WTC11 (cell line): ENCODE measurements around the gene GATA2. TPM values are rescaled to one million over a fixed set of nuclear protein-coding genes. Genes with fewer than 3 reads are reported as not detected.

Experiments used
- ATAC-seq: fragments of 200-7000 bp; cut with Tn5 transposase; 2 replicates; pipeline ENCODE4 v1.10.0; 2021; ENCODE audit warnings: mild to moderate bottlenecking, moderate library complexity
- CTCF ChIA-PET: fragments of 300-600 bp; sonication (Branson Sonifier 250); formaldehyde crosslinking; loops from one replicate; lab custom pipeline; 2021; ENCODE audit warnings: antibody characterized with exemption; lab: Charles Lee
- POLR2A ChIA-PET: fragments of 350-600 bp; sonication (Branson Sonifier 250); formaldehyde crosslinking; loops from one replicate; lab custom pipeline; 2021; ENCODE audit warnings: antibody characterized with exemption; lab: Charles Lee
- DNase-seq: peaks from one replicate; pipeline ENCODE4 v3.0.0; 2021; ENCODE audit warnings: low spot score
- H3K27ac Mint-ChIP-seq: 2 replicates; pipeline ENCODE4 v1.8.0; 2021; ENCODE audit warnings: mixed read lengths
- H3K27me3 Mint-ChIP-seq: 2 replicates; pipeline ENCODE4 v1.8.0; 2021; ENCODE audit warnings: low read depth, mild to moderate bottlenecking, moderate library complexity, mixed read lengths
- H3K36me3 Mint-ChIP-seq: 2 replicates; pipeline ENCODE4 v1.8.0; 2021; ENCODE audit warnings: mixed read lengths
- H3K4me1 Mint-ChIP-seq: 2 replicates; pipeline ENCODE4 v1.8.0; 2022; ENCODE audit warnings: mixed read lengths
- H3K4me3 Mint-ChIP-seq: 2 replicates; pipeline ENCODE4 v1.8.0; 2021; ENCODE audit warnings: mild to moderate bottlenecking, moderate library complexity, mixed read lengths
- H3K9me3 Mint-ChIP-seq: 2 replicates; pipeline ENCODE4 v1.8.0; 2021; ENCODE audit warnings: mixed read lengths
- AFF4 ChIP-seq: sonication (generic); formaldehyde crosslinking; IDR thresholded peaks from 2 replicates; pipeline ENCODE4 v1.8.1; 2023; ENCODE audit warnings: mild to moderate bottlenecking, missing genetic modification reagents, borderline replicate concordance
- ARID4B ChIP-seq: sonication (generic); formaldehyde crosslinking; IDR thresholded peaks from 2 replicates; pipeline ENCODE4 v1.8.0; 2023; ENCODE audit warnings: missing genetic modification reagents, mild to moderate bottlenecking, borderline replicate concordance
- ATF6 ChIP-seq: sonication (generic); formaldehyde crosslinking; IDR thresholded peaks from 2 replicates; pipeline ENCODE4 v1.8.1; 2023; ENCODE audit warnings: mild to moderate bottlenecking, missing genetic modification reagents
- RELA ChIP-seq: sonication (generic); formaldehyde crosslinking; IDR thresholded peaks from 2 replicates; pipeline ENCODE4 v1.8.1; 2022; ENCODE audit warnings: missing genetic modification reagents, mild to moderate bottlenecking, borderline replicate concordance
- RORB ChIP-seq: fragments of 250-450 bp; sonication (Bioruptor Pico); IDR thresholded peaks from 2 replicates; pipeline ENCODE4 v1.9.0; 2021; ENCODE audit warnings: mild to moderate bottlenecking
- STAT6 ChIP-seq: sonication (generic); formaldehyde crosslinking; conservative IDR thresholded peaks from 2 replicates; pipeline ENCODE4 v1.8.1; 2023; ENCODE audit warnings: mild to moderate bottlenecking, low read depth, missing genetic modification reagents, moderate library complexity
- ZBTB43 ChIP-seq: sonication (generic); formaldehyde crosslinking; IDR thresholded peaks from 2 replicates; pipeline ENCODE4 v1.8.1; 2023; ENCODE audit warnings: mild to moderate bottlenecking, missing genetic modification reagents
- ZNF263 ChIP-seq: sonication (generic); formaldehyde crosslinking; IDR thresholded peaks from 2 replicates; pipeline ENCODE4 v1.8.1; 2022; ENCODE audit warnings: low read depth, mild to moderate bottlenecking, moderate library complexity, missing genetic modification reagents
- ZNF512 ChIP-seq: sonication (generic); formaldehyde crosslinking; IDR thresholded peaks from 2 replicates; pipeline ENCODE4 v1.8.1; 2022; ENCODE audit warnings: missing genetic modification reagents, borderline replicate concordance
- total RNA-seq: library from RNA; stranded (reverse); gene quantifications from 3 replicates; pipeline ENCODE4 v1.2.3, GENCODE V29; 2021
- TF ChIP-seq, protein P1 (sequence below): sonication (generic); formaldehyde crosslinking; IDR thresholded peaks from 2 replicates; pipeline ENCODE4 v1.8.1; 2022; ENCODE audit warnings: mild to moderate bottlenecking, moderate library complexity, missing genetic modification reagents
- TF ChIP-seq, protein P2 (sequence below): fragments of 250-450 bp; sonication (Bioruptor Pico); IDR thresholded peaks from 2 replicates; pipeline ENCODE4 v1.9.0; 2021; ENCODE audit warnings: mild to moderate bottlenecking, borderline replicate concordance

GATA2 gene
- total RNA-seq, 1 experiment from 2014 or later: 1.6 TPM

DNA sequence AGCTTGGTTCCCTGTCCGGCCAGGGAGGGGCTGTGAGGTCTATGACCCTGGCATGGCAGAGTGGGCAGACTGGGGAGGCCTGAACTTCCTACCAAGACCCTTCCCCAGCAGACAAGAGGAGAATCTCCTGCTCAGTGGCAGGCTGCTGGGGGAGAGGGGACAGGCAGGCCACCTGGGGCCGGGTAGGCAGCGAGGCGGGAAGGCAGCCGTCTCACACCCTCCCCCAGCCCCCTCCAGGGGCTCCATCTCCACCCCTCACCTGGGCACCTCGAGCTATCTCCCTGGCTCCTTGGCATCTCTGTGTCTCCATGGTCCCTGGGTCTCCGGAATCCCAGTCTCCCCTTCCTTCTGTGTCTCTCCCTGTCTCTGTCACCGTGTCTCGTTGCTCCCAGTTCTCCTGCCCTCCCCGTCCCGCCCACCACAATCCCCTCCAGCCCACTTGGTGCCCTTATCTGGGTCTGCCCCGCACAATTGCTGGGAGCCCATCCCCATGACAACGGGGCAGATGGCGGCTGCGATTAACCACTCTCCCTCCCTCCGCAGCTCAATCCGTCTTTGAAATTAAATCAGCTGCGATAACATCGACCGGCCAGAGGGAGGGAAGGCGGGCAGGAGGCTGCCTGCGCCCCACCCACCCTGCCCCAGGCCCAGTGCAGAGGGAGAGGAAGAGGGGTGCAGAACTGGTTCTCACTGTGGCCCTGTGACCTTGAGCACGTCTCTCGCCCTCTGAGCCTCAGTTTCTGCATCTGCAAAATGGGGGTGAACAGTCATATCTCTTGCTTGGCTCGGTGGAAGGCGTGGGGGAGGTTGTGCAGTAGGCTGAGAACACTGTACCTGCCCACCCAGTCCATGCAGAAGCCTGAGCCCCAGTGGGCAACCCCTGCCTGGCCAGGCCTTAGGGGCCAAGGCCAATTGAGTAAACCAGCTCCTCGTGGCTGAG lies 36.0 kb downstream of the GATA2 start:
- Mint-ChIP-seq H3K4me3 (no peak overlapping the region), H3K36me3 (no peaks in the 10 kb centered on the region), H3K27ac (no peak overlapping the region), H3K27me3 (peaks cover 23% of the 10 kb centered on the region), H3K4me1 (no peaks in the 10 kb centered on the region), H3K9me3 (no peaks in the 10 kb centered on the region)
- ChIA-PET POLR2A (no interaction called here), CTCF (interaction anchor here (0.7 to 1.4 kb wide), 3 partner anchors 16 to 129 kb away, joined by 3 read pairs; no protein-coding TSS in a partner anchor)
- DNase-seq (no peak), ATAC-seq (peak; percentile 71)
- no peak for TF ChIP-seq ZNF263 (CRISPR knock-in tag)
- TF ChIP-seq RELA (CRISPR knock-in tag): no peak
- TF ChIP-seq ATF6 (CRISPR knock-in tag): no peak
- TF ChIP-seq, protein P1, sequence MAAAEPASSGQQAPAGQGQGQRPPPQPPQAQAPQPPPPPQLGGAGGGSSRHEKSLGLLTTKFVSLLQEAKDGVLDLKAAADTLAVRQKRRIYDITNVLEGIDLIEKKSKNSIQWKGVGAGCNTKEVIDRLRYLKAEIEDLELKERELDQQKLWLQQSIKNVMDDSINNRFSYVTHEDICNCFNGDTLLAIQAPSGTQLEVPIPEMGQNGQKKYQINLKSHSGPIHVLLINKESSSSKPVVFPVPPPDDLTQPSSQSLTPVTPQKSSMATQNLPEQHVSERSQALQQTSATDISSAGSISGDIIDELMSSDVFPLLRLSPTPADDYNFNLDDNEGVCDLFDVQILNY (CRISPR knock-in tag): no peak
- TF ChIP-seq ZNF512 (CRISPR knock-in tag): no peak
- TF ChIP-seq AFF4 (CRISPR knock-in tag): no peak
- TF ChIP-seq RORB (CRISPR knock-in tag): no peak
- TF ChIP-seq ZBTB43 (CRISPR knock-in tag): no peak
- no peak for TF ChIP-seq STAT6
- TF ChIP-seq, protein P2, sequence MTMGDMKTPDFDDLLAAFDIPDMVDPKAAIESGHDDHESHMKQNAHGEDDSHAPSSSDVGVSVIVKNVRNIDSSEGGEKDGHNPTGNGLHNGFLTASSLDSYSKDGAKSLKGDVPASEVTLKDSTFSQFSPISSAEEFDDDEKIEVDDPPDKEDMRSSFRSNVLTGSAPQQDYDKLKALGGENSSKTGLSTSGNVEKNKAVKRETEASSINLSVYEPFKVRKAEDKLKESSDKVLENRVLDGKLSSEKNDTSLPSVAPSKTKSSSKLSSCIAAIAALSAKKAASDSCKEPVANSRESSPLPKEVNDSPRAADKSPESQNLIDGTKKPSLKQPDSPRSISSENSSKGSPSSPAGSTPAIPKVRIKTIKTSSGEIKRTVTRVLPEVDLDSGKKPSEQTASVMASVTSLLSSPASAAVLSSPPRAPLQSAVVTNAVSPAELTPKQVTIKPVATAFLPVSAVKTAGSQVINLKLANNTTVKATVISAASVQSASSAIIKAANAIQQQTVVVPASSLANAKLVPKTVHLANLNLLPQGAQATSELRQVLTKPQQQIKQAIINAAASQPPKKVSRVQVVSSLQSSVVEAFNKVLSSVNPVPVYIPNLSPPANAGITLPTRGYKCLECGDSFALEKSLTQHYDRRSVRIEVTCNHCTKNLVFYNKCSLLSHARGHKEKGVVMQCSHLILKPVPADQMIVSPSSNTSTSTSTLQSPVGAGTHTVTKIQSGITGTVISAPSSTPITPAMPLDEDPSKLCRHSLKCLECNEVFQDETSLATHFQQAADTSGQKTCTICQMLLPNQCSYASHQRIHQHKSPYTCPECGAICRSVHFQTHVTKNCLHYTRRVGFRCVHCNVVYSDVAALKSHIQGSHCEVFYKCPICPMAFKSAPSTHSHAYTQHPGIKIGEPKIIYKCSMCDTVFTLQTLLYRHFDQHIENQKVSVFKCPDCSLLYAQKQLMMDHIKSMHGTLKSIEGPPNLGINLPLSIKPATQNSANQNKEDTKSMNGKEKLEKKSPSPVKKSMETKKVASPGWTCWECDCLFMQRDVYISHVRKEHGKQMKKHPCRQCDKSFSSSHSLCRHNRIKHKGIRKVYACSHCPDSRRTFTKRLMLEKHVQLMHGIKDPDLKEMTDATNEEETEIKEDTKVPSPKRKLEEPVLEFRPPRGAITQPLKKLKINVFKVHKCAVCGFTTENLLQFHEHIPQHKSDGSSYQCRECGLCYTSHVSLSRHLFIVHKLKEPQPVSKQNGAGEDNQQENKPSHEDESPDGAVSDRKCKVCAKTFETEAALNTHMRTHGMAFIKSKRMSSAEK (CRISPR knock-in tag): no peak
- no peak for TF ChIP-seq ARID4B (CRISPR knock-in tag)
